ENCODE measurements around the gene GTF3A.

Gene GTF3A

DNA sequence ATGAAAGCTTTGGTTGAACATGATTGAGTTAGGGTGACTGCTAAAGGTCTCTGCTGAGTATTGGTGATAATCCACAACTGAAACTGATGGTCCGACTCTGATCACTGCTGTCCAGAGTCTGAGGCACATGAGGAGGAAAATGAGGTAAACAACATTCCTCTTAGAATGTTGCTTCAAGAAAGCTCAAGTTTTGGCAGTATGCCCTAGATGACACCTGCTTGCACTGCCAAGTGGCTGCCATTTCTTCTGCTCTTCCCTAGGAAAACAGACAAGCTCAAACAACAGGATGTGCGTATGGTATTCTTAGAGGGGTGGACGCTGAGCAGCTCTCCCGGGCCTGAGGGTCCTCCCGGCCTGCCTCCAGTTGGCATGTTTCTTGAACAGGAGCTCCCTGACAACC, 41.2 kb downstream of the GTF3A start:
- DNase-seq (ENCODE audit: low spot score): no peak
- TF ChIP-seq, protein P1, sequence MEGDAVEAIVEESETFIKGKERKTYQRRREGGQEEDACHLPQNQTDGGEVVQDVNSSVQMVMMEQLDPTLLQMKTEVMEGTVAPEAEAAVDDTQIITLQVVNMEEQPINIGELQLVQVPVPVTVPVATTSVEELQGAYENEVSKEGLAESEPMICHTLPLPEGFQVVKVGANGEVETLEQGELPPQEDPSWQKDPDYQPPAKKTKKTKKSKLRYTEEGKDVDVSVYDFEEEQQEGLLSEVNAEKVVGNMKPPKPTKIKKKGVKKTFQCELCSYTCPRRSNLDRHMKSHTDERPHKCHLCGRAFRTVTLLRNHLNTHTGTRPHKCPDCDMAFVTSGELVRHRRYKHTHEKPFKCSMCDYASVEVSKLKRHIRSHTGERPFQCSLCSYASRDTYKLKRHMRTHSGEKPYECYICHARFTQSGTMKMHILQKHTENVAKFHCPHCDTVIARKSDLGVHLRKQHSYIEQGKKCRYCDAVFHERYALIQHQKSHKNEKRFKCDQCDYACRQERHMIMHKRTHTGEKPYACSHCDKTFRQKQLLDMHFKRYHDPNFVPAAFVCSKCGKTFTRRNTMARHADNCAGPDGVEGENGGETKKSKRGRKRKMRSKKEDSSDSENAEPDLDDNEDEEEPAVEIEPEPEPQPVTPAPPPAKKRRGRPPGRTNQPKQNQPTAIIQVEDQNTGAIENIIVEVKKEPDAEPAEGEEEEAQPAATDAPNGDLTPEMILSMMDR (conservative IDR thresholded peaks at IDR 0.05; ENCODE audit: low read depth): no peak
- ChIA-PET POLR2A (ENCODE audit: low non-redundant PET) (no interaction called here), CTCF (interaction anchor here (1.0 kb wide), 1 partner anchor 360 kb away, joined by 4 read pairs; no protein-coding TSS in a partner anchor)
- no peak overlapping the region for H3K27ac ChIP-seq

DNA sequence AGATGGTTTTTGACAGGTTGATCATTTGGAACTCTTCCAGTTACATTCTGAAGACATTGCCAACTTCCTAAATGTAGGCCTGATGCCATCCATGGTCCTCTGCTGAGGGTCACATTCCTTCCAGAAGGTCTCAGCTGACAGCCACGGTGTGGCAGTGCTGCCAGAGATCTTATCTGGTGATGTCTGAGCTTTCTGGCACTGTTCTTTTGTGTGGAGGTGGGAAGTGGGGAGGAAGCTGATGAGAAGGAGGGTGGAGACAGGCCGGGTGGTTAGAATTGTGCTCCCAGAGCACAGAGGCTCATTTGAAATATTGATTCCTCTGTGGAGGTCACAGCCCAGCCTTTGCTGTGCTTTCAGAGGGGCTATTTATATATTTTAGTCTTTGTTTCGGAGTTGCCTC, 42.1 kb downstream of the GTF3A start:
- TF ChIP-seq, protein P1 (conservative IDR thresholded peaks at IDR 0.05; ENCODE audit: low read depth): no peak
- ChIA-PET POLR2A (ENCODE audit: low non-redundant PET) (no interaction called here), CTCF (interaction anchor here (0.8 kb wide), 1 partner anchor 71 kb away, joined by 4 read pairs; no protein-coding TSS in a partner anchor)
- no peak overlapping the region for H3K27ac ChIP-seq
- DNase-seq (ENCODE audit: low spot score): no peak

DNA sequence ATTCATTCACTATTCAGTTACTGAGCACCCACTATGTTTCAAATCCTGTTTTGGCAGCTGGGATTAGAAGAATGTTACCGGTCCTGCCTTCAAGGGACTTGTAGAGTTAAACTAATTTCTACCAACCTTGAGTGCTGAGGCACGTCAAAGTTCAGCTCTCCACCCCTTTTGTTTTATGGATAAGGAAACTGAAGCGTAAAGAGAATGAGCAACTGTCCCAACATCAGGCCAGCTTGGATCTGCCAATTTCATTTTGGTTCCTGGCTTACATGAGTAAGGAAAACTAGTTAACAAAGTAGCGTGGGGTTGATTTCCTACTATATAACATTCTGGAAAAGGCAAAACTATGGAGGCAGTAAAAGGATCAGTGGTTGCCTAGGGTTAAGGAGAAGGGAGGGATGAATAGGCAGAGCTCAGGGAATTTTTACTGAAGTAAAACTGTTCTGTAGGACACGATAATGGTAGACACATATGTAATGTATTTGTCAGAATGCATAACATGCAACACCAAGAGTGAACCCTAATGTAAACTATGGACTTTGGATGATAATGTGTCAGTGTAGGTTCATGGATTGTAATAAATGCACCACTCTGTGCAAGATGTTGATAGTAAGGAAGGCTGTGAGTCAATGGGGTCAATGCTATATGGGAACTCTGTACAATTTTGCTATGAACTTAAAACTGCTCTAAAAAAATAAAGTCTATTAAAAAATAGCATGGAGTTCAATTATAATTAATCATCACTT, 45.8 kb downstream of the GTF3A start:
- ChIA-PET POLR2A (ENCODE audit: low non-redundant PET) (no interaction called here), CTCF (no interaction called here)
- TF ChIP-seq, protein P1 (conservative IDR thresholded peaks at IDR 0.05; ENCODE audit: low read depth): no peak
- no peak overlapping the region for H3K27ac ChIP-seq
- no peak for DNase-seq (ENCODE audit: low spot score)

DNA sequence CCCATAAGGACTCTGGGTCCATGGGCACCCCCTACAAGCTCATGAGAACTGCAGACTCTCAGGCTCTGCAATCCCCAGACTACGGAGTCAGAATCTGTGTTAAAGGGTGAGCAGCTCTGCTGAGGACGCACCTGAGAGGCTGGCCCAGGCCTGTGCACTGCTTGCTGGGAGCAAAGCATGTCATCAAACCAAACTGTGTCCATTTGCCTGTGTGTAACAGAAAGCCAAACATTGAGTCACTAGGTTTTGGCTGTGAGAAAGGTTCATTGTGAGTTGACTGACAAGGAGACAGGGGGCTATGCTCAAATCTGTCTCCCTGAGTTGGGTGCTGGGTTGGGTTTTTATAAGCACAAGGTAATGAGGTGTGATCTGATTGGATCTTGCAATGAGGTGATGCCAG, 48.0 kb downstream of the GTF3A start:
- DNase-seq (ENCODE audit: low spot score): no peak
- TF ChIP-seq, protein P1 (conservative IDR thresholded peaks at IDR 0.05; ENCODE audit: low read depth): no peak
- no peak overlapping the region for H3K27ac ChIP-seq
- ChIA-PET CTCF (interaction anchor here (0.7 kb wide), 1 partner anchor 27 kb away, joined by 3 read pairs; no protein-coding TSS in a partner anchor), POLR2A (ENCODE audit: low non-redundant PET) (no interaction called here)

DNA sequence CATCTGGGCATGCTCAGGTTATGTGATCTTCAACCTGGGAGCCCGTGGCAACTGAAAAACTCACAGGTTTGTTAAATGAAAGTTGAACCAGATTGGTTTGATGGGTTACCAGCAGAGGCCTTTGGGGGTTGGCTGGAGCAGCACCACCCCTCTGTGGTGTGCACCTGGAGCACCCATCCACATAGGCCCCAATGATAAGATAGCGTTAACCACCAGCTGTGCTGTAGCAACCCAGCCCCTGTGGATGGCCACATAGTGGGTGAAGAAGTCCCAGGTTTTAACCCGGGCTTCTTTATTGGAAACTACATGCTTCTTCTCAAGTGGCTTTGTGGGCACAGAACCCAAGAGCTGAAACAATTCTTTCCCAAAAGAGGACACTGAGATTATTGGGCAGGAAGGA, 48.5 kb downstream of the GTF3A start:
- CTCF ChIA-PET: interaction anchor here (0.7 kb wide), 1 partner anchor 28 kb away, joined by 3 read pairs; no protein-coding TSS in a partner anchor

DNA sequence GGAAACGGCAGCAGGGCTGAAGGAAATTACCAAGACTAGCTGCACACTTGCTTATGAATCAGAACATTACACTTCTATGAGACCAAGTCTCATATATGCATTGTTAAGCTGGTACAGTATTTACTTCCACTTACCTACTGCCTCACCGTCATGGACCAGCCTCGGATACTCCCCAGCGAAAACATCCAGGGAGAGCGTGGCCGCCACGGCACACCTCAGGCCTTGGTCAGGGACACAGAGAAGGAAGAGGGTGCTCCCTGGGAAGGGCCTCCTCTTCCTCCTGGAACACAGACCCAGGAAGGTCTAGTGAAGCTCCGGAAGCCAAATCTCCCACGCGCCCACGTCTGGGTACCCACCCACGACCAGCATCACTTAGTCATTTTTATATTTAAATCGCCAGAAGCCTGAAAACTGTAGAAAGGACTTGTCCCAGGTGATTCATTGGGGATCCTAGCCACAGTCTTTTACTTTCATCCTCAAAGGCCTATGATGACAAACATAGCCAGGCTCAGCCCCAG, 50.4 kb downstream of the GTF3A start:
- ChIA-PET POLR2A (ENCODE audit: low non-redundant PET) (no interaction called here), CTCF (no interaction called here)
- TF ChIP-seq, protein P1 (conservative IDR thresholded peaks at IDR 0.05; ENCODE audit: low read depth): no peak
- no peak overlapping the region for H3K27ac ChIP-seq
- DNase-seq (ENCODE audit: low spot score): no peak

More for the DNA sequence above, 48.5 kb downstream of the GTF3A start:
- H3K27ac ChIP-seq: no peak overlapping the region
- DNase-seq (ENCODE audit: low spot score): no peak
- POLR2A ChIA-PET (ENCODE audit: low non-redundant PET): no interaction called here
- TF ChIP-seq, protein P1 (conservative IDR thresholded peaks at IDR 0.05; ENCODE audit: low read depth): no peak
